ENCODE measurements around the gene CEP72. TPM values are rescaled to one million over a fixed set of nuclear protein-coding genes. Genes with fewer than 3 reads are reported as not detected.

Gene CEP72
- polyA plus RNA-seq, 1 of the 3 experiments (the other 2 are of a cell fraction) = 4.4 TPM

- TF ChIP-seq GATA2 (CRISPR knock-in tag; IDR thresholded peaks at IDR 0.05) (no peak), RCOR1 (IDR thresholded peaks at IDR 0.05; ENCODE audit: low read length) (no peak), EZH2phosphoT487 (IDR thresholded peaks at IDR 0.05; ENCODE audit: borderline replicate concordance, low read depth) (no peak), SMC3 (IDR thresholded peaks at IDR 0.05; ENCODE audit: low read depth, low read length) (no peak), POLR2AphosphoS5 (IDR thresholded peaks at IDR 0.05; ENCODE audit: low read depth, low read length) (no peak)
- TF ChIP-seq, protein P1, sequence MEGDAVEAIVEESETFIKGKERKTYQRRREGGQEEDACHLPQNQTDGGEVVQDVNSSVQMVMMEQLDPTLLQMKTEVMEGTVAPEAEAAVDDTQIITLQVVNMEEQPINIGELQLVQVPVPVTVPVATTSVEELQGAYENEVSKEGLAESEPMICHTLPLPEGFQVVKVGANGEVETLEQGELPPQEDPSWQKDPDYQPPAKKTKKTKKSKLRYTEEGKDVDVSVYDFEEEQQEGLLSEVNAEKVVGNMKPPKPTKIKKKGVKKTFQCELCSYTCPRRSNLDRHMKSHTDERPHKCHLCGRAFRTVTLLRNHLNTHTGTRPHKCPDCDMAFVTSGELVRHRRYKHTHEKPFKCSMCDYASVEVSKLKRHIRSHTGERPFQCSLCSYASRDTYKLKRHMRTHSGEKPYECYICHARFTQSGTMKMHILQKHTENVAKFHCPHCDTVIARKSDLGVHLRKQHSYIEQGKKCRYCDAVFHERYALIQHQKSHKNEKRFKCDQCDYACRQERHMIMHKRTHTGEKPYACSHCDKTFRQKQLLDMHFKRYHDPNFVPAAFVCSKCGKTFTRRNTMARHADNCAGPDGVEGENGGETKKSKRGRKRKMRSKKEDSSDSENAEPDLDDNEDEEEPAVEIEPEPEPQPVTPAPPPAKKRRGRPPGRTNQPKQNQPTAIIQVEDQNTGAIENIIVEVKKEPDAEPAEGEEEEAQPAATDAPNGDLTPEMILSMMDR (IDR thresholded peaks at IDR 0.05) = no peak
These were observed 38.9 kb upstream of the CEP72 start (continued) for GRCh38 chr5:573206-573605.

DNA sequence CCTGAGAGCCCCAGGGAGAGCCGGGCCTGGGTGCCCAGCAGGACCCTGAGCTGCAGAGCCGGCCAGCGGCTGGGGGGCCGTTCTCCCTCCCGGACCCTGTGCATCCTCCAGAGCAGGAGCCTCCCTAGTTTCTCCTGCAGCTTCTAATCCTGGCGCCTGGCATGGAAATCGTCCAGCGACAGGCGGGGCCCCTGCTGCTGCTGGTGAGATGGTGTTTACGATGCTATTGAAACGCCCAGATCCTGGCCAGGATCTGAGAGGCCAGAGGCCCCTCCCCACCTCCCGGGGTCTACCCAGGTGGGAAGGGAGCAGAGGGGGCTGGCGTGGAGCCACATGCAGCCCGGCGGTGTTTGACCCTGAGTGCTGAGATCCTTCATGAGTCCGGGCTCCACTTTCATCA lies 38.2 kb upstream of the CEP72 start:
- Histone ChIP-seq H3K4me1 (ENCODE audit: control insufficient read depth in 1 of 2, insufficient read depth in 2 of 2, low read depth in 1 of 2, low read length in 1 of 2) (no peaks in the 10 kb centered on the region), H3K9me3 (no peaks in the 10 kb centered on the region), H3K79me2 (ENCODE audit: insufficient read depth) (no peaks in the 10 kb centered on the region), H3F3A (replicated peaks; ENCODE audit: insufficient read depth) (no peaks in the 10 kb centered on the region), H2AFZ (ENCODE audit: low read depth) (no peak overlapping the region), H3K4me3 (ENCODE audit: low read depth in 2 of 2, low read length in 1 of 2) (no peak overlapping the region), H3K27me3 (ENCODE audit: insufficient read depth) (peaks cover 12% of the 10 kb centered on the region; the same call in 1 of the 2 replicates), H3K27ac (ENCODE audit: low read depth in 2 of 2, low read length in 1 of 2) (no peak overlapping the region), H3K9me2 (no peaks in the 10 kb centered on the region), H3K36me3 (replicated peaks in 1 of 2; ENCODE audit: control insufficient read depth in 1 of 2, insufficient read depth in 2 of 2, low read length in 1 of 2) (no peaks in the 10 kb centered on the region), H3K9ac (no peak overlapping the region), H3K4me2 (no peak overlapping the region), H4K20me1 (ENCODE audit: insufficient read depth) (no peaks in the 10 kb centered on the region)
- CTCF ChIA-PET = no interaction called here
- POLR2A ChIA-PET = no interaction called here
- no peak for TF ChIP-seq GABPA (IDR thresholded peaks at IDR 0.05; ENCODE audit: low read depth)
- TF ChIP-seq EZH2phosphoT487 (IDR thresholded peaks at IDR 0.05; ENCODE audit: borderline replicate concordance, low read depth) = no peak
- no peak for TF ChIP-seq TCF12 (IDR thresholded peaks at IDR 0.05)
- no peak for DNase-seq
- 43% methylated on average over 10 of the region's 16 CpGs for WGBS (ENCODE audit: low lambda C conversion rate)

- CTCF ChIA-PET = no interaction called here
- no peak overlapping the region for H3K9ac ChIP-seq
- no peaks in the 10 kb centered on the region for H3K36me3 ChIP-seq (replicated peaks in 1 of 2; ENCODE audit: control insufficient read depth in 1 of 2, insufficient read depth in 2 of 2, low read length in 1 of 2)
- H3K4me3 ChIP-seq (ENCODE audit: low read depth in 2 of 2, low read length in 1 of 2) = no peak overlapping the region
- no peaks in the 10 kb centered on the region for H3K9me2 ChIP-seq
- H3K4me1 ChIP-seq (ENCODE audit: control insufficient read depth in 1 of 2, insufficient read depth in 2 of 2, low read depth in 1 of 2, low read length in 1 of 2) = no peaks in the 10 kb centered on the region
- no peak for DNase-seq
- H3F3A ChIP-seq (replicated peaks; ENCODE audit: insufficient read depth) = no peaks in the 10 kb centered on the region
- H2AFZ ChIP-seq (ENCODE audit: low read depth) = no peak overlapping the region
- H3K9me3 ChIP-seq = no peaks in the 10 kb centered on the region
- no peak overlapping the region for H3K27ac ChIP-seq (ENCODE audit: low read depth in 2 of 2, low read length in 1 of 2)
- H4K20me1 ChIP-seq (ENCODE audit: insufficient read depth) = no peaks in the 10 kb centered on the region
- POLR2A ChIA-PET = no interaction called here
- H3K27me3 ChIP-seq (ENCODE audit: insufficient read depth) = peaks cover 9% of the 10 kb centered on the region; the same call in 1 of the 2 replicates
- no peak overlapping the region for H3K4me2 ChIP-seq
- no peaks in the 10 kb centered on the region for H3K79me2 ChIP-seq (ENCODE audit: insufficient read depth)
- 56% methylated on average over 16 of the region's 16 CpGs for WGBS (ENCODE audit: low lambda C conversion rate)
- TF ChIP-seq NFIC (IDR thresholded peaks at IDR 0.05; ENCODE audit: borderline replicate concordance) (no peak), ELF1 (IDR thresholded peaks at IDR 0.05) (no peak), EP300 (IDR thresholded peaks at IDR 0.05; ENCODE audit: borderline replicate concordance in 1 of 2, low read depth in 1 of 2, low read length in 1 of 2) (no peak), JUND (IDR thresholded peaks at IDR 0.05) (no peak), NRF1 (IDR thresholded peaks at IDR 0.05; ENCODE audit: low read depth, low read length) (no peak), GATA2 (CRISPR knock-in tag; IDR thresholded peaks at IDR 0.05) (no peak), TCF12 (IDR thresholded peaks at IDR 0.05) (no peak), SIN3A (IDR thresholded peaks at IDR 0.05; ENCODE audit: borderline replicate concordance, low read depth, low read length) (no peak), MEF2A (IDR thresholded peaks at IDR 0.05; ENCODE audit: borderline replicate concordance, low read depth) (no peak), GABPA (IDR thresholded peaks at IDR 0.05; ENCODE audit: low read depth) (no peak)
- TF ChIP-seq, protein P2, sequence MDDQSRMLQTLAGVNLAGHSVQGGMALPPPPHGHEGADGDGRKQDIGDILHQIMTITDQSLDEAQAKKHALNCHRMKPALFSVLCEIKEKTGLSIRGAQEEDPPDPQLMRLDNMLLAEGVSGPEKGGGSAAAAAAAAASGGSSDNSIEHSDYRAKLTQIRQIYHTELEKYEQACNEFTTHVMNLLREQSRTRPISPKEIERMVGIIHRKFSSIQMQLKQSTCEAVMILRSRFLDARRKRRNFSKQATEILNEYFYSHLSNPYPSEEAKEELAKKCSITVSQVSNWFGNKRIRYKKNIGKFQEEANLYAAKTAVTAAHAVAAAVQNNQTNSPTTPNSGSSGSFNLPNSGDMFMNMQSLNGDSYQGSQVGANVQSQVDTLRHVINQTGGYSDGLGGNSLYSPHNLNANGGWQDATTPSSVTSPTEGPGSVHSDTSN (IDR thresholded peaks at IDR 0.05) = no peak
- TF ChIP-seq, protein P3, sequence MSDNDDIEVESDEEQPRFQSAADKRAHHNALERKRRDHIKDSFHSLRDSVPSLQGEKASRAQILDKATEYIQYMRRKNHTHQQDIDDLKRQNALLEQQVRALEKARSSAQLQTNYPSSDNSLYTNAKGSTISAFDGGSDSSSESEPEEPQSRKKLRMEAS (IDR thresholded peaks at IDR 0.05; ENCODE audit: low read depth) = no peak
- TF ChIP-seq, protein P1 (IDR thresholded peaks at IDR 0.05) = no peak
- TF ChIP-seq, protein P4, sequence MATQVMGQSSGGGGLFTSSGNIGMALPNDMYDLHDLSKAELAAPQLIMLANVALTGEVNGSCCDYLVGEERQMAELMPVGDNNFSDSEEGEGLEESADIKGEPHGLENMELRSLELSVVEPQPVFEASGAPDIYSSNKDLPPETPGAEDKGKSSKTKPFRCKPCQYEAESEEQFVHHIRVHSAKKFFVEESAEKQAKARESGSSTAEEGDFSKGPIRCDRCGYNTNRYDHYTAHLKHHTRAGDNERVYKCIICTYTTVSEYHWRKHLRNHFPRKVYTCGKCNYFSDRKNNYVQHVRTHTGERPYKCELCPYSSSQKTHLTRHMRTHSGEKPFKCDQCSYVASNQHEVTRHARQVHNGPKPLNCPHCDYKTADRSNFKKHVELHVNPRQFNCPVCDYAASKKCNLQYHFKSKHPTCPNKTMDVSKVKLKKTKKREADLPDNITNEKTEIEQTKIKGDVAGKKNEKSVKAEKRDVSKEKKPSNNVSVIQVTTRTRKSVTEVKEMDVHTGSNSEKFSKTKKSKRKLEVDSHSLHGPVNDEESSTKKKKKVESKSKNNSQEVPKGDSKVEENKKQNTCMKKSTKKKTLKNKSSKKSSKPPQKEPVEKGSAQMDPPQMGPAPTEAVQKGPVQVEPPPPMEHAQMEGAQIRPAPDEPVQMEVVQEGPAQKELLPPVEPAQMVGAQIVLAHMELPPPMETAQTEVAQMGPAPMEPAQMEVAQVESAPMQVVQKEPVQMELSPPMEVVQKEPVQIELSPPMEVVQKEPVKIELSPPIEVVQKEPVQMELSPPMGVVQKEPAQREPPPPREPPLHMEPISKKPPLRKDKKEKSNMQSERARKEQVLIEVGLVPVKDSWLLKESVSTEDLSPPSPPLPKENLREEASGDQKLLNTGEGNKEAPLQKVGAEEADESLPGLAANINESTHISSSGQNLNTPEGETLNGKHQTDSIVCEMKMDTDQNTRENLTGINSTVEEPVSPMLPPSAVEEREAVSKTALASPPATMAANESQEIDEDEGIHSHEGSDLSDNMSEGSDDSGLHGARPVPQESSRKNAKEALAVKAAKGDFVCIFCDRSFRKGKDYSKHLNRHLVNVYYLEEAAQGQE (IDR thresholded peaks at IDR 0.05; ENCODE audit: low read depth, low read length) = no peak
These were observed 37.2 kb upstream of the CEP72 start for GRCh38 chr5:574906-575305.

Data from SK-N-SH (cell line).